Measurements from ENCODE around the gene RNF141.
A peak's percentile ranks its signal among the peaks of the same experiment; 100 is the strongest.

RNF141 gene

DNA sequence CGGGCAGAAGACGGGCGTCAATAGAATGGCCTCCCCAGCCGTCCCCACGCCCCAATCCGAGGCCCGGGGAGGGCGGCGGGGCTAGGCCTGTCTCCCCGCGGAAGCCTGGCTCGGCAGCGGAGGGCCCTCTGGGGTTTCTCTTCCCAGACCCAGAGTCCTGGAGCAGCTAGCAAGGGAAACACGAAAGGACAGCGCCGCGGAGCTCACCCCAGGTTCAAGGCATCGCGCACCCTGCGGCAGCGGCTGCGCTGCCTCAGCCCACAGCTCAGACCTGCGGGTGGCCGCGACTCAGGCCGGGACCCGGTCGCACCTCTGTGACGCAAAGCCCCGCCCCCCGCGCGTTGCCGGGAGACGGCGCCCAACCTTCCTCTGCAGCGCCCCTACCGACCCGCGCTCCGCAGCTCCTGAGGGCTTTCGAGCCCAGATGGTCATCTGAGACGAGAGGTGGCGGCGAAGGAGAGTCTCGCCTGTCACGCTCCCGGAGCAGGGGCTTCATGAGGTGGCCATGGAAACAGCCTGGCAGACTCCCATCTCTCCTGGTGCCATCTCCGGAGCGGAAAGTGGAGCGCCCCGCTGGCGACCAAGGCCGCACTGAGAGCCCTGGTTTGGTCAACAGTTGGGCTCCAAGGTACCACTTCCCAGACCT lies at the start of gene RNF141:
Gene RNF141, minus strand, starts transcription at position 273 of the 646 bp plus-strand sequence. CDS start 7,029 bp downstream, outside the sequence.
- DNase-seq (ENCODE audit: low read depth): peak; percentile 91

- DNase-seq (ENCODE audit: low read depth): no peak
Measured at GRCh38 chr11:10590218-10590915, 49.4 kb upstream of the RNF141 start.

DNA sequence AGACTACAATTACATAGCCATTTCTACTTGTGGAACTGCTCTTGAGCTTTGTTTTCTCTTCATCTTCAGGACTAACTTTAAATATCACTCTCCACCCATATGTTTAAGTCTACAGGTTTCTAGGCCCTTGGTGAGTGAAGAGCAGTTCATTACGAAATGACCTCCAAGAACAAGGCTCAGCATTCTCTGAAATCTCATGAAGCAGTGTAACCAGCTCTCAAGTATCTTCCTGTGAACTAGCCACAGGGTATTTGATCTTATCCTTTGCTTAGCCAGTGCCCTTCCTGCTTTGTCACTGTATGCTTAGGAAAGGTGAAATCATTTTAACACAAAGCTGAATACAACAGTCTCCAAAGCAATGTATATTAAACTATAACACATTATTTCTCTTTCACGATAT lies 47.9 kb upstream of the RNF141 start:
- DNase-seq (ENCODE audit: low read depth): peak; percentile 35

- DNase-seq (ENCODE audit: low read depth): no peak
Measured at GRCh38 chr11:10587995-10588394, 47.0 kb upstream of the RNF141 start.

DNA sequence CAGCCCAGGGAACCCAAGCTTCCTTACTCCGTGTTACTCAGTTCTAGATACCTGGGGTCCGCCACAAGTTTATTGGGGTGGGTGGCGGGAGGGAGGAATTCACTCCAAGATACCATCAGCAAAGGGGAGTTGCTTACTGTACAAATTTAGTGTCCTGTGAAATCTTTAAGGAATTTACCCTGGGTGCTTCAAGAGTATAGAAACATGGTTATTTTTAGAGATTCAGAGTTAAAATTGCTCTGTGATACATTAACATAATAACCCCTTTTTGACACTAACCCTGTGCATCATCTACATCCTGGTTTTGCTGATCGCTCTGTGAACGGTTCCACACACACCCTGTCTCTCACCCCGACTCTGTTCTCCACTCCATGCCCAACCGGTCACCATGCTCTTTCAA lies 46.4 kb upstream of the RNF141 start:
- DNase-seq (ENCODE audit: low read depth): no peak

GRCh38 chr11:10584071-10584501 lies 43.1 kb upstream of the RNF141 start:
- DNase-seq (ENCODE audit: low read depth): no peak

GRCh38 chr11:10581481-10582019 lies 40.6 kb upstream of the RNF141 start:
- peak; percentile 74 for DNase-seq (ENCODE audit: low read depth)

DNA sequence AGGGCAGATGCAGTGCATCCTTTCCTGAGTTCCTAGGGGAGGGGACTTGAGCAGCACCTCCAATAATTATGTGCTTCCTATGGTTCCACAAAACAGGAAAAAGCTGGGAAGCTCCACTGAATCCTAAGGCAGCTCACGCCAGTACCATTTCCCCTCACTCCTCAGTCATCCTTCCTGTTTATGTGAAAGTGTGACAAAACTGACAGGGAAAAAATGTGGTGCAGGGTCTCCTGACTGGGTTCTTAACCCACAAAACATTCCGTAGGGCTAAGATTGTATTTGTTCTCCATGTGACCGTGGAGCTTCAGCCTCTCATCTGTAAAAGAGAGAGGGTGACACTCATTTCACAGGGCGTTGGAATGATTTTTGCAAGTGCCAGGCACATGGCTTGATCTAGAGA lies 39.6 kb upstream of the RNF141 start:
- DNase-seq (ENCODE audit: low read depth): peak; percentile 16

GRCh38 chr11:10579700-10580099 lies 38.7 kb upstream of the RNF141 start:
- no peak for DNase-seq (ENCODE audit: low read depth)

DNA sequence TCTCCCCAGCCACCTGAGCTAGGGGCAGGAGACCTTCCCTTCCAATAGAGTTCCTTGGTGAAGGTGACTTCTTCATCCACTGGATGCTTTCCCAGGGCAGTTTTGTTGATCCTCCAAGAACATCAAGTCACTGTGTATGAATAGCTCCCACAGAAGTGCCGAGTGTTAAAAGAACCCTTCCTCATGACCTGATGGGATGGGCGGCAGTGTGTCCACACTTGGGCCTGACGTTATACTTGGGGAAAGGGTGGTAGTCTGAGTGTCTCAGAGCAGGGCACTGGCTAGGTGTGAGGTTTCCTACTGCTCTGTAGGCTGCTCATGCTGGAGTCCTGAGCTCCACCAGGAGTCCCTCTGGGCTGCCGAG lies 35.0 kb upstream of the RNF141 start:
- DNase-seq (ENCODE audit: low read depth): no peak

GRCh38 chr11:10575346-10576034 lies 34.5 kb upstream of the RNF141 start:
- no peak for DNase-seq (ENCODE audit: low read depth)

DNA sequence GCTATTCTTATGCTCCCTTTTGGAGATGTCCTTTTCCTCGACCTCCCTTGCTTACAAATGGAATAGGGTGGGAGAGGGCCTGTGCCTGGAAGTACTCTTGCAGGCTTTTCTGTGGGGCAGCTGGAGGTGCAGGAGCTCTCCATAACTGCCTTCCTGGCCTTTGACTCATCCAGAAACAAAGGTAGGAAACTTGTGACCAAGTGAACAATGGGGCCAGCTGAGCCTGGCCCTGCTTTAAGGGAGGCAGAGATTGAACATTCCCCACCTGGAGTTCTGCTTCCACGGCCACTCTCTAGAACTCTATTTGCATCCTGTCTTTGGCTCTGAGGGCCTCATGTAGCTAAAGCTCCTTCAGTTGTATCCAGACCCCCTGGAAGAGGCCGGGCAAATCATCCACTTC lies 32.6 kb upstream of the RNF141 start:
- no peak for DNase-seq (ENCODE audit: low read depth)

DNA sequence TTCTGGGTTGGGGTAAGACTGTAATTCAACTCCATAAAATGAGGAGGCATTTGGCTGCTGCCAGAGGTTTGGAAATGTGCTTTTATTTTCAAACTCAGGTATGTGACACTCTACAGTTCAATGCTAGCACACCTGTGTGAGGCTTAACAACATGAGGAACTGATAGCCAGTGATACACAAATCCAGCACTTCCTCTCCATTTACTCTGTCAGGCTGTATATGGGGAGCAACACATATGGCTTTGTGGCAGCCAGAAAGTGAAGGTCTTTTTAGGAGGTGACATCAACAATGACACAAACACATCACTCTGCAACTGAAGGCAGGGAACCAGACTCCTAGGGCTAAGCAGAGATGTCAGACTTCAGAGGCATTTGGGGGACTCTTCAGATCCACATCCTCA lies 32.0 kb upstream of the RNF141 start:
- DNase-seq (ENCODE audit: low read depth): no peak

DNA sequence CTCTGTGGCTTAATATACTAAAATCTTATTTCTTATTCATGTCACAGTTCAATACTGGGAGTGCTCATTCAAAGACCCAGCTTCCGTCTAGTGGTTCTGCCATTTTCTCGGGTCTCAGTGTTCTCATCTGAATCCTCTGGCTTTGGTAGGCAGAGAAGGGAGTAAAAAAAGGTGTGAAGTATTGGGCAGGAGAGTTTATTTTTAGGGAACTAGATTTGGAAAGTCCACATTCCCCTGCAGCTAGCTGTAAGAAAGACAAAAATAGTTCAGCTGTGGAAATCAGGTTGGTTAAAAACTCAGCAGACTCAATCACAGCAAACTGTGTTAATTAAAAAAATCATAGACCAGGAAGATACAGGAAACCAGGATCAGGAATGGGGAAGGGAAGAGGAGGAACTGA lies 31.5 kb upstream of the RNF141 start:
- DNase-seq (ENCODE audit: low read depth): no peak

DNA sequence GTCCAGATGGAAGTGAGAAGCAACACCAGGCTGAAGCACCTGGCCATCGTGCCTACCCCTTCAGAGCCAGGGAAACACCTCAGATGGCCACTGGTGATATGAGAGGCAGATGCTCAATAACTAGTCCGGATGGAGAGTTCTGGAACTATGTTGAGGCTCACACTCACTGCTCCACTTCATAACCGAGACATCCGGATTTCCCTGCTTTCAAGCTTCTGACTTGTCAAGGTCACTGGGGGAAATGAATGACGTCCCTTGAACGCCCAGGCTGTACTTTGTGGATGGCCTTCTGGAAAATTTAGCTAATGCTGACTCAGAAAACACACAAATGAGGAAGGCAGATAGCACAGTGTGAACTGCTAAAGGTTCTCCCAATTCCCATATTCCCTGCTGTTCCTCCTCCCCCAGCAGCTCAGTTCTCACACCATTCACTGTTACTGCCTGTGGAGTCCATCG lies 27.5 kb upstream of the RNF141 start, which contains the start of gene LYVE1:
Gene LYVE1, minus strand, starts transcription at position 180 of the 456 bp plus-strand sequence. Its CDS starts 133 bp downstream, at position 47.
- peak; percentile 15 for DNase-seq (ENCODE audit: low read depth)

- no peak for DNase-seq (ENCODE audit: low read depth)
Measured at GRCh38 chr11:10567446-10567845, 26.5 kb upstream of the RNF141 start.

DNA sequence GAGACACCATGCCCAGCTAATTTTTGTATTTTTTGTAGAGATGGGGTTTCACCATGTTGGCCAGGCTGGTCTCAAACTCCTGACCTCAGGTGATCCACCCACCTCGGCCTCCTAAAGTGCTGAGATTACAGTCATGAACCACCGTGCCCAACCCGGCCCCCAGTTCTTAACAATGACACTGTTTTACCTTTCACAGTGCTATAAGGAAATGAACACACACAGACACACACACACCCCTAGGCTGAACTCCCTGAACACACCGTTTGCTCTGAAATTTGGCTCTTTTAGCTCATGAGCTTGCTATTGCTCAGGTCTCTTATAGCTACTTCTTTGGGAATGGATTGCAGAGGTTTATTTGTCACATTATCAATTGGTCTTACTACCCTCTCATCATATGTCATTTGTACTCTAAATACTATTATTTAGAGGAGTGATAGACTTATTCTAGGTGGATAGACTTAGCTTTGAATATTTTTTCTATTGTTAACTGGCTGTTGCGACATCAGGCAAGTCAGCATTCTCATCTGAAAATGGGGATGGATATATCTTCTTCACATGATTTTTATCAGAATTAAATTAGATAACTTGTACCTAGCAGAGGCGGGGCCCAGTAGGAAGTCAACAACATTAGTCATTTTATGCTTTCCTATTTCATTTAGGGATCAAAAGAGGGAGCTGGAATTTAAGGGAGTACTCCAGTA lies 25.4 kb upstream of the RNF141 start:
- DNase-seq (ENCODE audit: low read depth): no peak

GRCh38 chr11:10565493-10565892 lies 24.5 kb upstream of the RNF141 start:
- no peak for DNase-seq (ENCODE audit: low read depth)

DNA sequence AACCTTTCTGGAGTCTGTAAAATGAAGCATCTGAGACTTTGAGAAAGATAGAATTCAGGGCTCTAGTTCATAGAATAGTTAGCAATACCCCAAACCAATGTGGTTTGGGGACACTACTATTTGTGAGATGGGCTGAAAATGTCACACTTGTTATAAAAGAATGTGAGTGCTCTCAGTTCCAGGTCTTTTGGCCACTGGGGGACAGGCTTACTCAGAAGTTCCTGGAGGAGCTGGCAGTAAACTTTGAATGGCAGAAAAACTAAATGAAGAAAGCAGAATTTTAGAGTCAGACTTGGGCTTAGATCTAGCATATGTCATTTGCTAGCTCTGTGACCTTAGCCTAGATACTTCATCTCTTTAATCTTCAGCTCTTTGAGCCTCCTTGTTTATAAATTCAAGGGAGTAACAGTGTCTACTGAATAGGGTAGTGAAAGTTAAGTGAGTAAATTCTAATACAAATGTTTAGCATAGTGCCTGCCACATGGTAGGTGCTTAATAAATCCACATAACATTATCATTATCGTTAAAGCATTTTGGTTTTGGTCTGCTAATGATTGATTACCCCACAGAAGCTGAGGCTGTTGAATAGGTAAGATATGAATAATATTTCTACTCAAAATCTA lies 23.8 kb upstream of the RNF141 start:
- DNase-seq (ENCODE audit: low read depth): no peak

DNA sequence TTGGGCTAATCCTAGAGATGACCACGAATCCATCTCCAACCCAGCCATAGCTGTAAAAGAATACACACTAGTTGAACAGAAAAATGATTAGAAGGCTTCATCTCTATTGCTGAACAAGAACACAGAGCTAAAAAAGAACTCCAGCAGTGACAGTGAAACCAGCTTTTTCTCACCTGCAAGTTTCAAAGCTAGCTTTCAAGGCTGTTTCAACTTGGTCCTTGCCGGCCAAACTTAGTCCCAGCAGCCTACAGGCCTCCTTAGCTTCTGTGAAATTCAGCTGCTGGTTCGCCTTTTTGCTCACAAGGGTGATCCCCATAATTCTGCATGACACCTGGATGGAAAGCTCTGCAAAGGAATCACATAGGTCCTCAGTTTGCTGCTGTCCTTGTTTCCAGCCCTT lies 23.0 kb upstream of the RNF141 start:
- DNase-seq (ENCODE audit: low read depth): no peak

- no peak for DNase-seq (ENCODE audit: low read depth)
Measured at GRCh38 chr11:10561947-10562346, 21.0 kb upstream of the RNF141 start.
